ENCODE results near the gene UGGT1. TPM values are rescaled to one million over a fixed set of nuclear protein-coding genes. Genes with fewer than 3 reads are reported as not detected.

Gene UGGT1
- total RNA-seq, 1 experiment from 2014 or later, result 77.5 TPM

DNA sequence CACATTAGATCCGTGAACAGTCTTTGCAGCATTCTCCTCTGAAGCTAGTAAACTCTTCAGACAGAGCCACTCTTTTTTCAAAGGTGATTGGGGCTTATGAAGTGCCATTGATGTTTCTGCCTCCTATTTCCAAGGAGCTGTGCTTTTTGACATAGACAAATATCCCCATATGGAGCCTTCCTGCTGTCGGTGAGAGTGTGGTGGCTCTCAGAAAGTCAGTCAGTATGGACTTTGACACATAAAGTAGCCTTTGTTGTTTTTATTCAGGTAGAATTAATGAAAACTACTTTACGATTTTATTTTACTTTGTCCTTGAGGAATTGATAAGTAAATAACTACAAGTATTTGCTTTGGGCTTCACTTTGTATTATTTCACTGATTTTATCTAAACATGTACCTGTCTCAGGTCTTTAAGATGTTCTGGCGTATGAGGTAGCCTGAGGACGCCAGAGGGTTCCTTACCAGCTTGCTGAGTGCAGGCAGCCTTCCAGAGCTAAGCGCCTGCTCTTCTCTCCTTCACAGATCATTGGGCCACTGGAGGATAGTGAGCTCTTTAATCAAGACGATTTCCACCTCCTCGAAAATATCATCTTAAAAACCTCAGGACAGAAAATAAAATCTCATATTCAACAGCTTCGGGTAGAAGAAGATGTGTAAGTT, 69.7 kb downstream of the UGGT1 start:
- H3K4me3 Mint-ChIP-seq (ENCODE audit: unreplicated experiment), result no peak overlapping the region
- ChIA-PET CTCF (interaction anchor here (0.6 kb wide), 1 partner anchor 191 kb away, joined by 4 read pairs; no protein-coding TSS in a partner anchor), POLR2A (no interaction called here)
- H3K4me1 ChIP-seq, result no peaks in the 10 kb centered on the region
- no peaks in the 10 kb centered on the region for H3K9me3 Mint-ChIP-seq (ENCODE audit: unreplicated experiment)
- BruUV-seq (replicated peaks), result no TSS peak
- peaks cover 31% of the 10 kb centered on the region for H3K36me3 Mint-ChIP-seq (ENCODE audit: insufficient read depth, unreplicated experiment)
- H3K36me3 ChIP-seq (ENCODE audit: control insufficient read depth, insufficient read depth, low read length), result peaks cover 1% of the 10 kb centered on the region
- TF ChIP-seq, protein P1, sequence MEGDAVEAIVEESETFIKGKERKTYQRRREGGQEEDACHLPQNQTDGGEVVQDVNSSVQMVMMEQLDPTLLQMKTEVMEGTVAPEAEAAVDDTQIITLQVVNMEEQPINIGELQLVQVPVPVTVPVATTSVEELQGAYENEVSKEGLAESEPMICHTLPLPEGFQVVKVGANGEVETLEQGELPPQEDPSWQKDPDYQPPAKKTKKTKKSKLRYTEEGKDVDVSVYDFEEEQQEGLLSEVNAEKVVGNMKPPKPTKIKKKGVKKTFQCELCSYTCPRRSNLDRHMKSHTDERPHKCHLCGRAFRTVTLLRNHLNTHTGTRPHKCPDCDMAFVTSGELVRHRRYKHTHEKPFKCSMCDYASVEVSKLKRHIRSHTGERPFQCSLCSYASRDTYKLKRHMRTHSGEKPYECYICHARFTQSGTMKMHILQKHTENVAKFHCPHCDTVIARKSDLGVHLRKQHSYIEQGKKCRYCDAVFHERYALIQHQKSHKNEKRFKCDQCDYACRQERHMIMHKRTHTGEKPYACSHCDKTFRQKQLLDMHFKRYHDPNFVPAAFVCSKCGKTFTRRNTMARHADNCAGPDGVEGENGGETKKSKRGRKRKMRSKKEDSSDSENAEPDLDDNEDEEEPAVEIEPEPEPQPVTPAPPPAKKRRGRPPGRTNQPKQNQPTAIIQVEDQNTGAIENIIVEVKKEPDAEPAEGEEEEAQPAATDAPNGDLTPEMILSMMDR (IDR thresholded peaks at IDR 0.05; ENCODE audit: insufficient read depth in 1 of 2, low read depth in 1 of 2, low read length in 1 of 2, severe bottlenecking in 1 of 2, unreplicated experiment in 1 of 2), result no peak
- H3K4me3 ChIP-seq (ENCODE audit: low read depth, low read length), result no peak overlapping the region
- no peak for DNase-seq
- no peaks in the 10 kb centered on the region for H3K4me1 Mint-ChIP-seq (ENCODE audit: low read depth, unreplicated experiment)
- no peak overlapping the region for H3K27ac Mint-ChIP-seq (ENCODE audit: unreplicated experiment)
- H3K27me3 ChIP-seq (replicated peaks; ENCODE audit: control insufficient read depth, insufficient read depth, low read length), result no peaks in the 10 kb centered on the region
- no peaks in the 10 kb centered on the region for H3K27me3 Mint-ChIP-seq (ENCODE audit: insufficient read depth, unreplicated experiment)
- H3K9me3 ChIP-seq, result no peaks in the 10 kb centered on the region
- intact Hi-C loops (cut with micrococcal nuclease; ENCODE audit: unreplicated experiment), result no loop called here

DNA sequence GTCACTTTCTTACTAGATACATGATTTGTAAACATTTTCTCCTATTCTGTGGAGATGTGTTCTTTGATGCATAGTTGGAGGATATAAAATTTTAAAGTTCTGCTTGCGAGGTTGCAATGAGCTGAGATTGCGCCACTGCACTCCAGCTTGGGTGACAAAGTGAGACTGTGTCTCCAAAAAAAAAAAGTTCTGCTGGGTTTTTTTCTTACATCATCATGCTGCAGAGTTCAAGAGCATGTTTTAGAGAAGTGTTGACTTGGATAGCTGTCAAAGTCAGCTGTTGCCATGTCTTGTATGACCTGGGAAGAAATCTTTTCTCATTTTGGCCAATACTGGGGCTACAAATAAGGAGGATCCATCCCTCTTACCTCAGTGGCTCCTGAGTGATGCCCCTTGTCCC, 71.3 kb downstream of the UGGT1 start:
- peaks cover 1% of the 10 kb centered on the region for H3K36me3 ChIP-seq (ENCODE audit: control insufficient read depth, insufficient read depth, low read length)
- BruUV-seq (replicated peaks), result no TSS peak
- POLR2A ChIA-PET, result no interaction called here

DNA sequence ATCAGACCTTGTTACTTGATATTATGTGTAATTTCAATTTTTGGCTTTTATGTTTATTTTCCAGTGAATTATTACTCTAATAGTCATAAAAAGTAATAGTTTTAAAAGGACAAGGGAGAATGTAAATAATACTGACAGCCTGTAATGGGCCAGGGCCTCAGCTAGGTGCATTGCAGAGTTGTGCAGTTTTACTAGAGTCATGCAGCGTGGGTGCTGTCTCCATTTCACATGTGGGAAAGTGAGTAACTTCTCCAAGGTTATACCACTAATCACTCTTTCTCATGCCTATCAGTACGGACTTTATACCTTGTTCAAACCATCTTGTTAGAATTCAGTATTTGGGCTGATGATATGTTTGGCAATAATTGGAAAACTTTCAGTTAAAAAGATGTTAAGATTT, 73.3 kb downstream of the UGGT1 start:
- H3K4me1 Mint-ChIP-seq (ENCODE audit: low read depth, unreplicated experiment), result peaks cover 17% of the 10 kb centered on the region
- no peak overlapping the region for H3K4me3 ChIP-seq (ENCODE audit: low read depth, low read length)
- CTCF ChIA-PET, result no interaction called here
- no peaks in the 10 kb centered on the region for H3K9me3 Mint-ChIP-seq (ENCODE audit: unreplicated experiment)
- no peaks in the 10 kb centered on the region for H3K27me3 Mint-ChIP-seq (ENCODE audit: insufficient read depth, unreplicated experiment)
- intact Hi-C loops (cut with micrococcal nuclease; ENCODE audit: unreplicated experiment), result no loop called here
- no TSS peak for BruUV-seq (replicated peaks)
- peaks cover 38% of the 10 kb centered on the region for H3K36me3 Mint-ChIP-seq (ENCODE audit: insufficient read depth, unreplicated experiment)
- no peaks in the 10 kb centered on the region for H3K27me3 ChIP-seq (replicated peaks; ENCODE audit: control insufficient read depth, insufficient read depth, low read length)
- POLR2A ChIA-PET, result no interaction called here
- H3K27ac Mint-ChIP-seq (ENCODE audit: unreplicated experiment), result no peak overlapping the region
- H3K9me3 ChIP-seq, result no peaks in the 10 kb centered on the region
- no peak overlapping the region for H3K4me3 Mint-ChIP-seq (ENCODE audit: unreplicated experiment)
- peaks cover 4% of the 10 kb centered on the region; the same call in 1 of the 2 replicates for H3K36me3 ChIP-seq (ENCODE audit: control insufficient read depth, insufficient read depth, low read length)
- TF ChIP-seq, protein P1 (IDR thresholded peaks at IDR 0.05; ENCODE audit: insufficient read depth in 1 of 2, low read depth in 1 of 2, low read length in 1 of 2, severe bottlenecking in 1 of 2, unreplicated experiment in 1 of 2), result no peak
- H3K4me1 ChIP-seq, result peaks cover 2% of the 10 kb centered on the region
- no peak for DNase-seq

More for the DNA sequence above, 71.3 kb downstream of the UGGT1 start:
- TF ChIP-seq, protein P1 (IDR thresholded peaks at IDR 0.05; ENCODE audit: insufficient read depth in 1 of 2, low read depth in 1 of 2, low read length in 1 of 2, severe bottlenecking in 1 of 2, unreplicated experiment in 1 of 2), result no peak
- intact Hi-C loops (cut with micrococcal nuclease; ENCODE audit: unreplicated experiment), result no loop called here
- Histone ChIP-seq H3K9me3 (no peaks in the 10 kb centered on the region), H3K27me3 (replicated peaks; ENCODE audit: control insufficient read depth, insufficient read depth, low read length) (no peaks in the 10 kb centered on the region), H3K4me1 (no peaks in the 10 kb centered on the region), H3K4me3 (ENCODE audit: low read depth, low read length) (no peak overlapping the region)
- Mint-ChIP-seq H3K4me1 (ENCODE audit: low read depth, unreplicated experiment) (peaks cover 9% of the 10 kb centered on the region), H3K36me3 (ENCODE audit: insufficient read depth, unreplicated experiment) (peaks cover 31% of the 10 kb centered on the region), H3K27me3 (ENCODE audit: insufficient read depth, unreplicated experiment) (no peaks in the 10 kb centered on the region), H3K4me3 (ENCODE audit: unreplicated experiment) (no peak overlapping the region), H3K27ac (ENCODE audit: unreplicated experiment) (no peak overlapping the region), H3K9me3 (ENCODE audit: unreplicated experiment) (no peaks in the 10 kb centered on the region)
- CTCF ChIA-PET, result no interaction called here
- DNase-seq, result no peak
